Globus pallidus (tissue), 1 donor: ENCODE results near the gene NDUFC2.
"Not testable (repeated sequence)": the region's sequence is repeated elsewhere in the genome, so short reads cannot be mapped to it uniquely, and the experiment has no call there.

Experiments used
- DNase-seq: peaks from one replicate; pipeline ENCODE4 v3.0.0-alpha.2; 2015; ENCODE audit warnings: low spot score

The NDUFC2 gene

GRCh38 chr11:78080084-78080817, 589 bp upstream of the NDUFC2 start:
- no peak for DNase-seq

GRCh38 chr11:78078218-78079167, 1.2 kb downstream of the NDUFC2 start:
- no peak for DNase-seq

GRCh38 chr11:78077592-78077991, 2.1 kb downstream of the NDUFC2 start:
- not testable (repeated sequence) for DNase-seq

GRCh38 chr11:78076733-78077403, 2.8 kb downstream of the NDUFC2 start:
- no peak for DNase-seq

GRCh38 chr11:78074756-78075155, 4.9 kb downstream of the NDUFC2 start:
- DNase-seq, result no peak

- DNase-seq, result no peak
These were observed 7.2 kb downstream of the NDUFC2 start for GRCh38 chr11:78072455-78072854.

GRCh38 chr11:78071717-78072116, 7.9 kb downstream of the NDUFC2 start:
- no peak for DNase-seq

GRCh38 chr11:78070621-78071020, 9.0 kb downstream of the NDUFC2 start:
- no peak for DNase-seq

GRCh38 chr11:78069465-78069864, 10.2 kb downstream of the NDUFC2 start:
- no peak for DNase-seq

- no peak for DNase-seq
These were observed 12.0 kb downstream of the NDUFC2 start for GRCh38 chr11:78067704-78068103.

GRCh38 chr11:78066471-78066870, 13.2 kb downstream of the NDUFC2 start:
- DNase-seq, result no peak

GRCh38 chr11:78065203-78065602, 14.5 kb downstream of the NDUFC2 start:
- no peak for DNase-seq

GRCh38 chr11:78063440-78064181, 16.1 kb downstream of the NDUFC2 start, which contains the start of gene THRSP:
Gene THRSP (plus strand): TSS chr11:78063861. CDS start chr11:78063882, 21 bp downstream.
- no peak for DNase-seq

- no peak for DNase-seq
These were observed 17.0 kb downstream of the NDUFC2 start for GRCh38 chr11:78062671-78063070.

- DNase-seq, result no peak
These were observed 17.7 kb downstream of the NDUFC2 start for GRCh38 chr11:78061921-78062311.

- no peak for DNase-seq
These were observed 18.4 kb downstream of the NDUFC2 start for GRCh38 chr11:78061088-78061920.

- DNase-seq, result no peak
These were observed 19.1 kb downstream of the NDUFC2 start for GRCh38 chr11:78060533-78060932.

GRCh38 chr11:78059749-78060328, 19.8 kb downstream of the NDUFC2 start:
- not testable (repeated sequence) for DNase-seq

- no peak for DNase-seq
These were observed 22.1 kb downstream of the NDUFC2 start for GRCh38 chr11:78057462-78058055.

GRCh38 chr11:78056093-78056492, 23.6 kb downstream of the NDUFC2 start:
- no peak for DNase-seq
